Measurements from ENCODE around the gene FMNL2.
A peak's percentile ranks its signal among the peaks of the same experiment; 100 is the strongest.

The FMNL2 gene

DNA sequence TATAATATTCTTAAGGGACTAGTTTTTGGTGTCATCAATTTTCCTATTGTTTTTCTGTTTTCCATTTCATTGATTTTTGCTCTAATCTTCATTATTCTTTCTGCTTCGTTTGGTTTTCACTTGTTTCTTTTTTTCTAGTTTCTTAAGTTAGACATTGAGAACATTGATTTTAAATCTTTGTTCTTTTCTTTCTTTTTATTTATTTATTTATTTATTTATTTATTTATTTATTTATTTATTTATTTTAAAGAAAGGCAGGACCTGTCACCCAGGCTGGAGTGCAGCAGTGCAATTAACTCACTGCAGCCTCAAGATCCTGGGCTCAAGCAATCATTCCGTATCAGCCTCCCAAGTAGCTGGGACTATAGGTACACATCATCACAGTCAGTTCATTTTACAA, 7.0 kb upstream of the FMNL2 start:
- no peak for DNase-seq (ENCODE audit: low read depth)
- TF ChIP-seq CTCF (IDR thresholded peaks at IDR 0.05; ENCODE audit: low read length, missing control alignments) = no peak
- H3K4me3 ChIP-seq (replicated peaks; ENCODE audit: low read depth, low read length) = no peak overlapping the region

DNA sequence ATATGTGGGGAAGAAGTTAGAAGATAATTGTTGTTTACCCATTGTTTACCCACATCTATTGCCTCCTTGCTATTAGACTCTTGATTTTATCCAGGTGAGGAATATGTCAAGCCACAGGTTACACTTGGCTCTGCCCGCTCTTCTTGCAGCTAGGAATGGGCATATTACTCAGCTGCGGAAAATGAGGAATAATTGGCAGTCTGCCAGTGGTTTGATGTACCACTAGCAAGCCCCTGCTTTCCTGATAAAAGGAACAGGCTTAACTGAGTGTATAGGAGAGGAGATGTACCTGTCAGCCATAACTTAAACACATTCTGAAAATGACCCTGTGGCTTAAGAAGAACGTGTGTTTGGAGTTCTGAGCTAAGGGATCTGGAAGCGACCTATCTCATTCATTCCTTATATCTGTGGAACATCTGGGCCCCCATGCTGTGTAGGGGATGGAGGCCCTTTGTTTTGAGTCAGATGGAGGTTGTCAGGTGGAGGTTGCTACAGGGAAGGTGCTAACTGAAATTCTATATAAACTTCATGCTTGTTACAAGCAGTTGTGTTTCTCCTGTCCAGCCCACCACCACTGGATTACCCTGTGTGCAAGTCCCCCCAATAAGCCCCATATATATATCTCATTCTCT, 4.6 kb upstream of the FMNL2 start:
- TF ChIP-seq CTCF (IDR thresholded peaks at IDR 0.05; ENCODE audit: low read length, missing control alignments) = no peak
- no peak for DNase-seq (ENCODE audit: low read depth)

DNA sequence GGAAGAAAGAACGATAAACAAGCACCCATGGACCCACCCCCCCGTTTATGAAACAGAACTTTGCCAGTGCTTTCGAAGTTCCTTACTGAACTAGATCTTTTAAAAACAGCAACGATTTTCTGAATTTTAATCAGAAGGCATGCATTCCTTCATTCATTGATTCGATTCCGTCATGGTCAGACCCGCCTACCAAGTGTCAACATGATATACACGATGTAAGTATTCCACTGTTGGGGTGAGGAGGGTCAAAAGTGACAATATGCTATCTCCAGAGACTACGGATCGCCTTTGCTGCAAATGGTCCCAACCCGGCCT, 316 bp upstream of the FMNL2 start:
- no peak for TF ChIP-seq CTCF (IDR thresholded peaks at IDR 0.05; ENCODE audit: low read length, missing control alignments)
- DNase-seq (ENCODE audit: low read depth) = no peak
- H3K4me3 ChIP-seq (replicated peaks; ENCODE audit: low read depth, low read length) = peak overlapping the region; percentile 83

More for the DNA sequence above, 4.6 kb upstream of the FMNL2 start:
- no peak overlapping the region for H3K4me3 ChIP-seq (replicated peaks; ENCODE audit: low read depth, low read length)

DNA sequence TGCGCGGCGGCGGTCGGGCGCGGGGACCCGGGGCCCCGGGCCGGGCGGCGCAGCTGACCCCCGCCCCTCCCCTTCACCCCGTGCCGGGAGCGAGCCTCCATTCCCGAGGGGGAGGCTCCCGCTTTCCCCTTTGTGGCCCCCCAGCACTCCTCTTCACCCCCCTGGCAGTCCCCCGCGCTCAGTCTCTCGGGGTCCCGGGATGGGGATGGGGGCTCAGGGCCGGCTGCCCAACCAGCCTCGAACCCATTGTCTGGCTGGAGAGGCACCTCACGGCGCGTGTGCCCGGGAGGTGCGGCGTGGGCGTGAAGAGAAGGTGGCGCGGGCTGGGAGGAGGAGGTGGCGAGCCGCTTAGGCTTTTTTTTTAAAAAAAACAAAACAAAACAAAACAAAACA, 748 bp downstream of the FMNL2 start:
- no peak for TF ChIP-seq CTCF (IDR thresholded peaks at IDR 0.05; ENCODE audit: low read length, missing control alignments)
- no peak for DNase-seq (ENCODE audit: low read depth)
- H3K4me3 ChIP-seq (replicated peaks; ENCODE audit: low read depth, low read length) = peak overlapping the region; percentile 83

- no peak for TF ChIP-seq CTCF (IDR thresholded peaks at IDR 0.05; ENCODE audit: low read length, missing control alignments)
- peak overlapping the region; percentile 83 for H3K4me3 ChIP-seq (replicated peaks; ENCODE audit: low read depth, low read length)
- peak; percentile 51 for DNase-seq (ENCODE audit: low read depth)
These were observed 1.3 kb downstream of the FMNL2 start for GRCh38 chr2:152336119-152336853.

DNA sequence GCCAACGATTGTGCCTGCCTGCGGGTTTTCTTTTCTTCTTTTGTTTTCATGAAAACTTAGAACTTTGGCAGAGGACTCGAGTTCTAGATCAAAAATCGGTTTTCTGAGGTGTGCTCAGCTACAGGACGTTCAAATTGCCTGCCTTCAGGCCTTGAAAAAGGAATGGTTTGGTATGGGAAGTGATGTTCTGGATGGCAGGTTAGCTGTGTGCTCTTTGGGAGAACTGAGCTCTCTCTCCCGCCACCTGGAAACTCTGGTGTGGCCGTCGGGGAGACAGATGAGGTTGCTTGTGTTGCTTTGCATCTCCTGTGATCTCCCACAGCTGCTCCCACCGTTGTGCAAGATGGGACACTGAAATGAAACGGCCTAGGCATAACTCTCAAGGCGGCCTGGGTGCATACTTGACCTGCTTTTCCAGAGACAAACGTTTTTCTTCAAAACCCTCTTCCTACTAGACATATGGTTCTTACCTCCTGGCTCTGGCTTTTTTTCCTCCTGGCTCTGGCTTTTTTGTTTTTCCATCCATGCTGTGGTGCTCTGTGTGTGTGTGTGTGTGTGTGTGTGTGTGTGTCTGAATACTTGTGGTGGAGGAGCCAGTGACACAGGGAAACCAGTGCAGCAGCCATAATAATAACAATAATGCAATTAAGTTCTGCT, 2.0 kb downstream of the FMNL2 start:
- peak overlapping the region; percentile 83 for H3K4me3 ChIP-seq (replicated peaks; ENCODE audit: low read depth, low read length)
- peak; percentile 57 for DNase-seq (ENCODE audit: low read depth)

More for the DNA sequence above, 2.0 kb downstream of the FMNL2 start:
- no peak for TF ChIP-seq CTCF (IDR thresholded peaks at IDR 0.05; ENCODE audit: low read length, missing control alignments)

Measured in fibroblast of pulmonary artery (primary cell).